GM20000 (cell line): ENCODE results near the gene FREM1.

Experiments used
- DNase-seq: peaks from one replicate; pipeline ENCODE4 v3.0.0; 2012; ENCODE audit warnings: low spot score
- TF ChIP-seq, protein P1 (sequence below): IDR thresholded peaks from 2 replicates; pipeline ENCODE4 v1.5.1; 2012; ENCODE audit warnings: mild to moderate bottlenecking, control low read depth; ENCODE audit errors: extremely low read depth, missing control alignments

The FREM1 gene

DNA sequence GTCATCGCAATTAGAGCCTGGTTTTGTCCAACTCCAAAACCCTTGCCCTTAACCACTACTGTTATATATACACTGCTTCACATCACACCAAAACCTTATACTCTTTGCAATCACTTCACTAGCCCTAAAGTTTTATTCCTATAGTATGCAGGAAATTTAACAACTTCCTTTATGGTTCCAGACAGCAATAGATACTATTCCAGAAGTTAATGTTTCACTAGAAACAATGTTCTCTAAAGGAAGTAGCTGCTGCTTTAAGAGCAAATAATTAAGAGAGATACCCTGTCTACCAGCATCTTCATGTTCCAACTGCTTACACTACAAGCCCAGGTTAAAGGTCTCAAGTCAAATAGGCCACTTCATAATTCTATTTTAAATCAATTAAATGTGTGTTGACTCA, 22.0 kb downstream of the FREM1 start:
- DNase-seq, result no peak
- TF ChIP-seq, protein P1, sequence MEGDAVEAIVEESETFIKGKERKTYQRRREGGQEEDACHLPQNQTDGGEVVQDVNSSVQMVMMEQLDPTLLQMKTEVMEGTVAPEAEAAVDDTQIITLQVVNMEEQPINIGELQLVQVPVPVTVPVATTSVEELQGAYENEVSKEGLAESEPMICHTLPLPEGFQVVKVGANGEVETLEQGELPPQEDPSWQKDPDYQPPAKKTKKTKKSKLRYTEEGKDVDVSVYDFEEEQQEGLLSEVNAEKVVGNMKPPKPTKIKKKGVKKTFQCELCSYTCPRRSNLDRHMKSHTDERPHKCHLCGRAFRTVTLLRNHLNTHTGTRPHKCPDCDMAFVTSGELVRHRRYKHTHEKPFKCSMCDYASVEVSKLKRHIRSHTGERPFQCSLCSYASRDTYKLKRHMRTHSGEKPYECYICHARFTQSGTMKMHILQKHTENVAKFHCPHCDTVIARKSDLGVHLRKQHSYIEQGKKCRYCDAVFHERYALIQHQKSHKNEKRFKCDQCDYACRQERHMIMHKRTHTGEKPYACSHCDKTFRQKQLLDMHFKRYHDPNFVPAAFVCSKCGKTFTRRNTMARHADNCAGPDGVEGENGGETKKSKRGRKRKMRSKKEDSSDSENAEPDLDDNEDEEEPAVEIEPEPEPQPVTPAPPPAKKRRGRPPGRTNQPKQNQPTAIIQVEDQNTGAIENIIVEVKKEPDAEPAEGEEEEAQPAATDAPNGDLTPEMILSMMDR, result no peak

GRCh38 chr9:14887149-14887548, 23.1 kb downstream of the FREM1 start:
- no peak for DNase-seq
- TF ChIP-seq, protein P1, result no peak

DNA sequence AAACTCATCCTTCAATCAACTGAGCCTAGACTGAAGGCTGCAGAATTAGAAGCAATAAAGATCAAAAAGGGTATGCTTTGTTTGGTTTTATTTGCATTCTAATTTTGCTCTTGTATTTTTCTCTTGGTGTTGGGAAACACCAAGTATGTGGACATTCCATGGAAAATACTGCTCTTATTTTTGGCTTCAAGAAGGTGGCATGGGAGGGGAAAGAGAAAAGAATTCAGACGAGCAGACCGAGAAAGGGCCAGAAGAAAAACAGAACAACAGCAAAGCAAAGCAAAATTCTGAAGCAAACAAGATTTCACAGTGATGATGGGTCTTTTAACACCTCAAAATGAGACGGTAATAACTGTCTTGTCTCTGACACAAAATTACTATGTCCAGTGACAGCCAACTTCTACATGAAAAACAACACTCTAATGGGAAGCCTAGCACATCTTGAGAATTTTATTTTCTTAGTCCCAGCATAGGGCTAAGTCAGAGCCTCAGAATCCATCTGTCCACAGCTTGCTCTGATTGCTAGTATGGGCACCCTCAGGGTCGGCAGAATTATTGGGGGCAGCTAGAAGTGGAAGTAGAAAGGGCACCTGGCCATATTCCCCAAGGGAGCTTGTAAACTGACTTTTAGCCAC, 26.8 kb downstream of the FREM1 start:
- TF ChIP-seq, protein P1, result no peak
- DNase-seq, result no peak

- no peak for DNase-seq
- TF ChIP-seq, protein P1, result no peak
Measured at GRCh38 chr9:14882090-14882489, 28.1 kb downstream of the FREM1 start.

DNA sequence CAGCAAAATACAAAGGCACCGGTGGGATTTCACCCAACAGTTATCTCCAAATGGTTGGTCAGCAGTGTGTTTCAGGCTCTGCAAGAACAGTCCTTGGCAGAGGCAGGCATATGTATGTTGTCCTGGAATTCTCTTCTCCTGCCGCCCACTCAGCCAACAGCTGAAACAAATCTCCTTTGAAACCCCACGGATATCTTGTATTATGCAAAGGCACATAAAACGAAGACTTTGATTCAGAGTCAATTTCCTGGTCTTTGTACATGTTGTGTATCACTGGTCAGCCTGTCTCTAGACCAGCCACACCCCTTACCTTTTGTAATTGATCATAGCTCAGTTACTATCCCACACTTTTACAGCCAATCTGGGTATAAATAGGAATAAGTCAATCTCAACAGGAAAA, 29.2 kb downstream of the FREM1 start:
- no peak for DNase-seq
- TF ChIP-seq, protein P1, result no peak

GRCh38 chr9:14870090-14870489, 40.1 kb downstream of the FREM1 start:
- DNase-seq, result no peak
- TF ChIP-seq, protein P1, result no peak

DNA sequence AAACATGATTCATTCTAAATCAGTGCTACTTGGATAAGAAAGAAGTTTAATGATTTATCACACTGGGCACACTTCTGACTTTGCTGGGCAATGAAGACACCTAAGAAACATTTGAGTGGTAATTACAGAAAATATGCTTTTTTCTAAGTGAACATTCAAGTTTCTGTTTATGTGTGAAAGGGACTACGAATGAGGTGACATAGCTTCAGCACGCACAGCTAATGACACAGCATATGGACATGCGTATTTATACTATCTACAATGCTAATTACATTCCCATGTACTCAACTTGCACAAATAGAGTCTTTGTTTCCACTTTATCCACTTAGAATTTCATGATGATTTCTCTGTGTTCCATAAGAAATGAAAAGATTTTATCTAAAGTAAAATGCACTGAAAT, 40.6 kb downstream of the FREM1 start:
- TF ChIP-seq, protein P1, result no peak
- DNase-seq, result no peak
